Cardiac muscle cell (in vitro differentiated cells and primary cell): Measurements from ENCODE around the gene ARMC9. TPM values are rescaled to one million over a fixed set of nuclear protein-coding genes. Genes with fewer than 3 reads are reported as not detected.

ENCODE experiments used
- DNase-seq, 2 donors: peaks; one replicate each; pipeline versions ENCODE4 v3.0.0 to v3.0.0-alpha.2; 2010 to 2017; ENCODE audit warnings: low read depth in 1 of 2, low spot score in 1 of 2
- H3K27ac ChIP-seq: fragments of 200-600 bp; sonication (generic); 2 replicates; pipeline ENCODE4 v1.5.1; 2016
- H3K27me3 ChIP-seq: fragments of 200-600 bp; sonication (generic); 2 replicates; pipeline ENCODE4 v1.6.0; 2016; ENCODE audit warnings: control low read depth
- H3K36me3 ChIP-seq: fragments of 200-600 bp; sonication (generic); 2 replicates; pipeline ENCODE4 v1.5.1; 2016; ENCODE audit warnings: control low read depth
- H3K4me1 ChIP-seq: fragments of 200-600 bp; sonication (generic); 2 replicates; pipeline ENCODE4 v1.8.1; 2017; ENCODE audit warnings: low read depth, mild to moderate bottlenecking, mixed run types
- H3K4me3 ChIP-seq: fragments of 200-600 bp; sonication (generic); 2 replicates; pipeline ENCODE4 v1.5.1; 2016; ENCODE audit warnings: mild to moderate bottlenecking
- H3K9me3 ChIP-seq: fragments of 200-600 bp; sonication (generic); 2 replicates; pipeline ENCODE4 v1.5.1; 2017; ENCODE audit warnings: low read depth, mild to moderate bottlenecking, control low read depth
- polyA plus RNA-seq: library from polyadenylated mRNA; unstranded; fragments of >200 nt; fragmentation: Nextera tagmentation; extraction: Ambion mirVana; gene quantifications from 2 replicates; pipeline ENCODE4 v1.2.1, GENCODE V29; 2016
- total RNA-seq: library from RNA; depleted of rRNA; stranded (reverse); fragments of >200 nt; gene quantifications from 2 replicates; pipeline ENCODE4 v1.2.3, GENCODE V29; 2016
- TF ChIP-seq, protein P1 (sequence below): IDR thresholded peaks from 2 replicates; pipeline ENCODE4 v1.5.1; 2012; ENCODE audit warnings: low read depth, mild to moderate bottlenecking, low read length

ARMC9 gene
- total and polyA plus RNA-seq, 2 experiments from 2014 or later, result 27.4 to 30.0 TPM

DNA sequence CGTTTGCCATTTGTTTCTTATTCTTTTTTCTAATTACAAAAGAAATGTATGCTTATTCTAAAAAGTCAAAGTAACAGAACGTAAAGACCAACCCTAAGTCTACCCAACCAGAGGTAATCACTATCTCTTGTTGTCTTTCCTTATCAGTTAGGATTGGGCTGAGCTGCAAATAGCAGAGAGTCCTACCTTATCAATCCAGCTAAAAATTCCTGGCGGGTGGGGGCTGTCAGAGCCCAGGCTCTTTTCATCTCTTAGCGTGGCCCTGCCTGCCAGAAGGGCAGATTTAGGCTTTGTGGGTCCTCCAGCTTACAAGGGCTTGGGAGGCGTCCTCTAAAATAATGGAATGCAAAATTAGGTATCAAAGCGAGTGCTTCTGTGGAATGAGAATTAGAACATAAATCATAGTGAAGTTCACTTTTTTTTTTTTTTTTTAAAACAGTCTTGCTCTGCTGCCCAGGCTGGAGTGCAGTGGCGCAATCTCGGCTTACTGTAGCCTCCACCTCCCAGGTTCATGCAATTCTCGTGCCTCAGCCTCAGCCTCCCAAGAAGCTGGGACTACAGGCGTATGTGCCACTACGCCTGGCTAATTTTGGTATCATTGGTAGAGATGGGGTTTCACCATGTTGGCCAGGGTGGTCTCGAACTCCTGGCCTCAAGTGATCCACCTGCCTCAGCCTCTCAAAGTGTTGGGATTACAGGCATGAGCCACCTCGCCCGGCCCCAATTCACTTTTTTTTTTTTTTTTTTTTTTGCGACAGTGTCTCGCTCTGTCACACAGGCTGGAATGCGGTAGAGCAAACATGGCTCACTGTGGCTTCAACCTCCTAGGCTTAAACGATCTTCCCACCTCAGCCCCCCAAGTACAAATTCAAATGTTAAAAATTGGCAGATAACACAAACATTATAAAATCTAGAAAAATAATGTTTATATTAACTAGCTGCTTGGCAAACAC is 139.7 kb downstream of the ARMC9 start:
- Histone ChIP-seq H3K27ac (peak overlapping the region; percentile 81), H3K4me3 (no peak overlapping the region), H3K9me3 (no peaks in the 10 kb centered on the region), H3K27me3 (no peaks in the 10 kb centered on the region), H3K36me3 (no peaks in the 10 kb centered on the region), H3K4me1 (peaks cover 20% of the 10 kb centered on the region)
- TF ChIP-seq, protein P1, sequence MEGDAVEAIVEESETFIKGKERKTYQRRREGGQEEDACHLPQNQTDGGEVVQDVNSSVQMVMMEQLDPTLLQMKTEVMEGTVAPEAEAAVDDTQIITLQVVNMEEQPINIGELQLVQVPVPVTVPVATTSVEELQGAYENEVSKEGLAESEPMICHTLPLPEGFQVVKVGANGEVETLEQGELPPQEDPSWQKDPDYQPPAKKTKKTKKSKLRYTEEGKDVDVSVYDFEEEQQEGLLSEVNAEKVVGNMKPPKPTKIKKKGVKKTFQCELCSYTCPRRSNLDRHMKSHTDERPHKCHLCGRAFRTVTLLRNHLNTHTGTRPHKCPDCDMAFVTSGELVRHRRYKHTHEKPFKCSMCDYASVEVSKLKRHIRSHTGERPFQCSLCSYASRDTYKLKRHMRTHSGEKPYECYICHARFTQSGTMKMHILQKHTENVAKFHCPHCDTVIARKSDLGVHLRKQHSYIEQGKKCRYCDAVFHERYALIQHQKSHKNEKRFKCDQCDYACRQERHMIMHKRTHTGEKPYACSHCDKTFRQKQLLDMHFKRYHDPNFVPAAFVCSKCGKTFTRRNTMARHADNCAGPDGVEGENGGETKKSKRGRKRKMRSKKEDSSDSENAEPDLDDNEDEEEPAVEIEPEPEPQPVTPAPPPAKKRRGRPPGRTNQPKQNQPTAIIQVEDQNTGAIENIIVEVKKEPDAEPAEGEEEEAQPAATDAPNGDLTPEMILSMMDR, result no peak
- DNase-seq, result peak in 1 of 2 donors; percentile 41

DNA sequence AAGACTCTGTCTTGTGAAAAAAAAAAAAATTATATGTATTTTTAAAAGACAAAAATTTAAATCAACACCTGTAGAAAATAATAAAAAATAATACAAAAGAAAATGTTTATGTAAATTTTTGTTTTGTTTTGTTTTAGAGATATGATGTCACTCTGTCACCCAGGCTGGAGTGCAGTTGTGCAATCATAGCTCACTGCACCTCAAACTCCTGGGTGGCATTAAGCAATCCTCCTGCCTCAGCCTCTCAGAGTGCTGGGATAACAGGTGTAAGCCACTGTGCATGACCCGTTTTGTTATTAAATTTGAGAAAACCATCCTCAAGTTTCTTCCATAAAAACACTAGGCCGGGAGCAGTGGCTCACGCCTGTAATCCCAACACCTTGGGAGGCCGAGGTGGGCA is 140.9 kb downstream of the ARMC9 start:
- Histone ChIP-seq H3K9me3 (no peaks in the 10 kb centered on the region), H3K4me3 (no peak overlapping the region), H3K4me1 (peaks cover 20% of the 10 kb centered on the region), H3K36me3 (no peaks in the 10 kb centered on the region), H3K27me3 (no peaks in the 10 kb centered on the region), H3K27ac (peak overlapping the region; percentile 76)
- no peak for DNase-seq
- TF ChIP-seq, protein P1, result no peak

DNA sequence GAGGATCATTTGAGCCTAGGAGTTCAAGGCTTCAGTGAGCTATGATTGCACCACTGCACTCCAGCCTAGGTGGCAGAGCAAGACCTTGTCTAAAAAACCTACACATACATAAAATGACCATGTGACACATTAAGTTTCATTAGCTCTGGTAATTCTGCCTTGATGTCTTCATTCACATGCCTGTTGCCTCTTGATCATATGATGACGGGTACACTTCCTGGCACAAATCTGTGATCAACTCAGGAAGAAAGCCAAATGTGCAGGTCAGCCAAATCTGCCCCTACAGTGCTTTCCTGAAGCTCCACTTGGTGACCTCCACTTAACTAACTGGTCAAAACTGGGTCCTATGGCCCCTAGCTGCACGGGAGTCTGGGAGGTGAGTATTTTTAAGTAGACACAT is 142.7 kb downstream of the ARMC9 start:
- Histone ChIP-seq H3K9me3 (no peaks in the 10 kb centered on the region), H3K4me1 (peaks cover 20% of the 10 kb centered on the region), H3K27me3 (no peaks in the 10 kb centered on the region), H3K4me3 (no peak overlapping the region), H3K27ac (no peak overlapping the region), H3K36me3 (no peaks in the 10 kb centered on the region)
- TF ChIP-seq, protein P1, result no peak
- no peak for DNase-seq

DNA sequence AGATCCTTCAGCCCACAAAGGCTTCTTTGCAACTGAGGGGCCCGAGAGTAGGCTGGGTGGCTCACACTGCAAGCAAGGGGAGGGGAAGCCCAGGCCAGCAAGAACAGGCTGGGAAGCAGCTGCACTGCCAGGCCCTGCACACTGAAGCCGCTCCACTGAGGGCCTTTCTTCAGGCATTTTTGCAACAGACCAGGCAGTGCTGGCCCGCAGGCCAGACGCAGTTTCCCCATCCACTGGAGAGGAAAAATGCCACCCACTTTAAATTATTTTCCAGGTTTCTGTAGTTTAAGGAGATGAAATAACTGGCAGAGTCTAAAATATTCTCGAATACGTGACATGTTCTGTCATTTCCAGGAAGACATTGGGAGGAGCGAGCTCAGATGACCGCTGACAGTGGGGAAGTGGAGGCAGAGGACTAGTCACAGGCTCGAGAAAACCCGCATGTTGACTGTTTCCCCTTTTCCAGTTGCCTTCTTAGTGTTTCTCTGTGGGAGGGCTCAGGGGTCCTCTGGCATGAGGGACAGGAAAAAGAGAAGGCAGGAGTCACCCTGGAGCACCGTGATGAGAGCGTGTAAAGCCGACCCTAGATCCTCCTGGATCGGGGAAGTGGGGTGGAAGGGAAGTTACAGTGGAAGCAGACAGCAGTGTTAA is 143.8 kb downstream of the ARMC9 start:
- H3K36me3 ChIP-seq, result no peaks in the 10 kb centered on the region
- no peaks in the 10 kb centered on the region for H3K9me3 ChIP-seq
- DNase-seq, result no peak
- H3K27me3 ChIP-seq, result no peaks in the 10 kb centered on the region
- H3K27ac ChIP-seq, result peak overlapping the region; percentile 77
- H3K4me3 ChIP-seq, result no peak overlapping the region
- TF ChIP-seq, protein P1, result no peak
- peaks cover 15% of the 10 kb centered on the region for H3K4me1 ChIP-seq

DNA sequence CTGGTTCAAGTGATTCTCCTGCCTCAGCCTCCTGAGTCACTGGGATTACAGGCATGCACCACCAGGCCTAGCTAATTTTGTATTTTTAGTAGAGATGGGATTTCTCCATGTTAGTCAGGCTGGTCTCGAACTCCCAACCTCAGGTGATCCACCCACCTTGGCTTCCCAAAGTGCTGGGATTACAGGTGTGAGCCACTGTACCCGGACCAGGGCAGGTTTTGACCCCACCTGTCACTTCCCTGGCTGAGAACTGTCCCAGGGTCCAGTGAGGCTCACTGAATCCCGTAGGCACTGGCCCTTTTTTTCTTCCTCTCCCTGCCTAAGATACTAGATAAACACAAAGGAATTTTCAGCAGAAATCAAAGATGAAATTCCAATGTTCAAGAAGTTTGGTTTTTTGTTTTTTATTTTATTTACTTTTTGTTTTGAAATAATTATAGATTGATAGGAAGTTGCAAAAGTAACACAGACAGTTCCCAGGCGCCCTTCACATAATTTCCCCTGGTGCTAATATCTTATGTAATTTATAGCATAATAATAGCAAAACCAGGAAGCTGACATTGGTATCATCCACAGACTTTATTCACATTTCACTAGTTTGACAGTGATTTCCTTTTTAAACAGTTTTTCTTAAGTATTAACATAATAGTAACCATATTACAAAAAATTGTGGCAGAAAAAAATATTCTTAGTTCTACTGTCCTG is 144.7 kb downstream of the ARMC9 start:
- Histone ChIP-seq H3K27ac (no peak overlapping the region), H3K36me3 (no peaks in the 10 kb centered on the region), H3K4me1 (peaks cover 7% of the 10 kb centered on the region), H3K27me3 (no peaks in the 10 kb centered on the region), H3K4me3 (no peak overlapping the region), H3K9me3 (no peaks in the 10 kb centered on the region)
- TF ChIP-seq, protein P1, result no peak
- DNase-seq, result no peak
